Measurements from ENCODE around the gene ZNF319.

ZNF319 gene

DNA sequence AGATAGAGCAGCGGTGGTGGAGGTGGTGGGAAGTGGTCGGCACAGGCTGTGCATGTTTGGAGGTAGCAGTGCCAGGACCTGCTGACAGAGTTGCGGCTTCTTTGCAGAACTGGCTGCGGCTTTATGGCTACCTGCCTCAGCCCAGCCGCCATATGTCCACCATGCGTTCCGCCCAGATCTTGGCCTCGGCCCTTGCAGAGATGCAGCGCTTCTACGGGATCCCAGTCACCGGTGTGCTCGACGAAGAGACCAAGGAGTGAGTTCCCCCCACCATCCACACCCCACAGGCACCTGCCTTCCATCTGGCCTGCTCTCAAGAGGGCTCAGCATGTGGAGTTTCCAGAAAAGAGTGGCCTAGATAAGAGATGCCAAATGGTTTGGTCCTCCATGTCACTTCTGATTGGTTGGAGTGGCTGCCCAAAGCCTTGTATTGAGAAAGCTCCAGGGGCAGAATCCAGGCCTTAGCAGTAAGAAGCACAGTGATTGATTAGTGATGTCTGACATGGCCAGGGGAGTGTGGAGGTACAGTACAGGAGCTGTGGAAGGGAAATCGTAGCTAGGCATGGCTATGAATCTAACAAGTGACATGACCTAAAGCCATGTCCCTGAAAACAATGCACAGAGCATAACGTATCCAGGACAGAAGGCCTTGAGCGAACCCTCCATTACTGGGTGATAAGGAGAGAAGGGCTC, 37.0 kb upstream of the ZNF319 start:
- DNase-seq (ENCODE audit: insufficient read length, low spot score) (no peak), FAIRE-seq (no peak)

DNA sequence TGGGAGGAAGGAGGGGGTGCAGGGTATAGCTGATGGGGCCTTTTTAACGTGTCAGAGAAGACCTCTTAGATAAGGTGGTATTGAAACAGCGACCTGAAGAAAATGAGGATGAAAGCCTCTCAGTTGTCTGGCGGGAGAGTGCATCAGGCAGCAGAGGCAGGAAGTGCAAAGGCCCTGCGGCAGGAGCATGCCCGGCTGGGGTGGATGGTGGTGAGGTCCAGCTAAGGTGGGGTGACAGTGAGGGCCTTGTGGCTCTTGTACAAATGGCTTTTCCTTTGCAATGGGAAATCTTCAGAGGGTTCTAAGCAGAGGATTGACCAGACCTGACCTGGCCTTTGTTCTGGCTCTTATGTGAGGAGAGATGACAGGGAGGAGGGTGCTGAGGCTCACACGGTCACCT, 36.5 kb upstream of the ZNF319 start:
- FAIRE-seq (no peak), DNase-seq (ENCODE audit: insufficient read length, low spot score) (no peak)

DNA sequence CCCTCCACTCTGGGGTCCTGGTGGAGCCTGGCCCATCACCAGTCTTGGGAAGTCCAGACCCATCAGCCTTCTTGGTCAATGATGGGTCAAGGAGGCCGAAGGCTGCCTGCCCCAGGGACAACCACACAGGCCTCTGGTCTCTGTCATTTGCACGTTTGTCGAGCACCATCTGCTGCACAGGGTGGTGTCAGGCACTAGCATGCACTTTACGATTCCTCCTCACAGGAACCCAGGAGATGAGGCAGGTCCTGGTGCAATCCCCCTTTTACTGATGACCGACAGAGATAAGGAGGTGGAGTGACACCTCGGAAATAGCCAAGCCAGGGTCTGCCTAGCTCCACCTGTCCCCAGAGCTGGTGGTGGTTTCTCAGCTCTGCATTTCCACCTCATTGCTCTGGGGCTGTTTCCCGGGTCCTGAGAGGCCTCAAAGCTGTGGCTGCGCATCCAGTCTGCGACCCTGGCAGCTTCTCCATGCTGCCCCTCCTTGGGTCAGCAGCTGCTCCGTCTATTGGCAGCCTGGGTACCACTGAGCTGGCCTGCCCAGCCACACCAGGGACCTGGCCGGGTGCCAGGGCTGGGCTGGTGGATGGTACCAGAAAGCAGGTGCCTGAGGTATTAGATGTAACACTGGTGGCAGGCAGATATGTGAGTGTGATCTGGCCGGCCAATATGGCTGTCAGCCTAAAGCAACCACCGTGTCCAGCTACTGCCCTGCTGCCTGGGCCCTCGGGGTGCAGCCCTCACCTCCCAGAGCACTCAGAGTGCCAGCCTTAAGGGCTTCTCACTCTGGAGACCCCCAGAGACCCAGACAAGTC, 35.1 kb upstream of the ZNF319 start:
- DNase-seq (ENCODE audit: insufficient read length, low spot score) (no peak), FAIRE-seq (peak; percentile 46)

DNA sequence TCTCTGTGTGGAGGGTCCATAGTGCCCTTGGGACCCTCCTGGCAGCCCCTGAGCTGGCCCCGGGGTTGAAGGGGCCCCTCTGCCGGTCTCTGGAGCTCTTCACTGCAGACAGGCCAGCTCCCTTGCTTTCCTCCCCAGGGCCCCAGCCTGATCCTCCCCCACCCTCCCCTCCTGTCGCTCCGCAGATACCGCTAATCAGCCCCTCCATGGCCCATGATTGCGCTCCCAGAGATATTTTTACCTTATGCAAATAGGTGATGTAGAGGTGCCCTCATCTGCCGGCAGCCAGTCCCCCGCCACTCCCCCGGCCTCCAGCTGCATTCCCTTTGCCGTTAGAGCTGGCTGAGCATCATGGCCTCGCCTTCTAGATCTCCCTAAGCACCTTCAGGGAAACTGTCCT, 34.3 kb upstream of the ZNF319 start:
- DNase-seq (ENCODE audit: insufficient read length, low spot score), result no peak
- FAIRE-seq, result no peak

DNA sequence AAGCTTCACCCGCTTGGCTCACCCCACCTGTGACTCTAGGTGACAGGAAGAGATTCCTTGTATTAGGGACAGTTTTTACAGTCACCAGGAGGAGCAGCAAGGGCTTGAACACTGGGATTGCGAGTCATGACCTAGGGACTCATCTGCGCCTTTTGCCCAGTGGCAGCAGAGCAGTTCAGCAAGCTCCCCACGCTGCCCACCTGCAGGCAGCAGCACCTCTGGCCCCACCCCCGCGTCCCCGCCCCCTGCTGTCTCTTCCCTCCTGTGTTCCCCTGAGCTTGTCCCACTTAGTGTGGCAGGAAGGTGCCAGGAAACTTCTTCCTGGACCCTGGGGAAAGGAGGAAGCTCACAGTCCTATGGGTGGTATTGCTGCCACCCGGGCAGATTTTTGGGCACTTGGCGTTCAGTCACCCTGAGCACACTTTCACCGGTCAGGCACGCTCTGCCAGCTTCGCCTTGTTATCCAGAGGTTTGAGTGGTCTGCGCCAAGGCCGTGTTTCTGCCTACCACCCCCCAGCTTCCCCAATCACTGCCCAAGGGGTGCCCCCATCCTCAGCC, 33.7 kb upstream of the ZNF319 start:
- FAIRE-seq, result no peak
- no peak for DNase-seq (ENCODE audit: insufficient read length, low spot score)

DNA sequence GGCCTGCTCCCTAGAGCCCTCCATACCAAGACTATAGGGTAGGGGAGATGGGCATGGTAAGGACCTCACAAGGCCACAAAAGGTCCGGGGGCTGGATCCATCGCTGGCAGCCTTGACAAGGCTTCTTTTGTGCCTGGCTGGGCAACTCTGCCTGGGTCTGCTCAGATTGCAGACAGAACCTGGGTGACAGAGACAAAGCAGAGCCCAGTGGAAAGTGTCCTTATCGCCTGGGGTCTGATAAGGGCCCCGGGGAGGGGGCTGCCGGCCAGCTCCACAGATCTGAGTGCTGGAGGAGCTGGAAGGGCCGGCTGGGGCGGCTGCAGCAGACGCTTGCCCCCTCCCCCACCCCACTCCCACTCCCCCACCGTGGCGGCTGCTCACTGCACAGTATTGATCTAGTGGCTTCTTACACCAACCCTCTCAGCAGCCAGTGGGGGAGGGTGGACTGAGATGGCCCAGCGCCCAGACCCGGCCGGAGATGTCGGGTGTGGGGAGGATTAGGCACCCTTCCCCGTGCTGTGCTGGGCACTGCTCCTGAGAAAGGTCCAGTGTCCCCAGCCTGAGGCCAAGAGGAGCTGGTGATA, 32.3 kb upstream of the ZNF319 start:
- no peak for DNase-seq (ENCODE audit: insufficient read length, low spot score)

DNA sequence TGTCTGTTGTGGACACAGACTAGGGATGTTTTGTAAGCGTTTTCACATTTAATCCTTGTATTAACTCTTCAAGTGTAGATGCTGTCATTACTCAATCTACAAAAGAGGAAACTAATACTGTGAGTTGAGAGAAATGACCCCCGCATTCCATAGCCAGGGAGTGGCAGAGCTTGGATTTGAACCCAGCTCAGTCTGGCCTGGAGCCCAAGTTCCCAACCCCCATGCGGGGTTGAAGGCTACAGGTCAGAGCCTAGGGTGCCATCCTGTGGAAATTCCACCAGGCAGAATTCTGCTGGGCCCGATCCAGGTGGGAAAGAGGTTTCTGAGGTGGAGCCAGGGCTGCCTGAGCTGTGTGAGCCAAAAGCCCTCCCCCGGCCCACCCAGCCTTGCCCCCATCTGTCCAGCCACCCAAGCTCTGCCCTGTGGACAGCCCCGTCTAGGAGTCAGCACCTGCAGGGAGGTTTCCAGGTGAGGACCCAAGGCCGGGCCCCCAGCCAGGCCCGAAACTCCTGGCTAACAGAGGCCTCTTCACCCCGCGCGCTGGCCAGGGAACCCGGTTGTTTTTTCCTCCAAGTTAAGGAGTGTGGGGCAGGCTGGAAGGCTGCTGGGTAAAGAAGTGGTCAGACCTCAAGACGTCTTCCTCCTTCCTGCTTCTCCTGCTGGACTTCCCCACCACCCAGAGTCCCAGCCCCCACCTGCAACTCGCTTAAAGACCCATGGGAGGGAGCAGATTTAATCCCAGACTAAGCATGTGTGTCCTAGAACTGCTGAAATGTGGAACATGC, 30.7 kb upstream of the ZNF319 start:
- DNase-seq (ENCODE audit: insufficient read length, low spot score), result no peak

More for the DNA sequence above, 32.3 kb upstream of the ZNF319 start:
- FAIRE-seq, result no peak

DNA sequence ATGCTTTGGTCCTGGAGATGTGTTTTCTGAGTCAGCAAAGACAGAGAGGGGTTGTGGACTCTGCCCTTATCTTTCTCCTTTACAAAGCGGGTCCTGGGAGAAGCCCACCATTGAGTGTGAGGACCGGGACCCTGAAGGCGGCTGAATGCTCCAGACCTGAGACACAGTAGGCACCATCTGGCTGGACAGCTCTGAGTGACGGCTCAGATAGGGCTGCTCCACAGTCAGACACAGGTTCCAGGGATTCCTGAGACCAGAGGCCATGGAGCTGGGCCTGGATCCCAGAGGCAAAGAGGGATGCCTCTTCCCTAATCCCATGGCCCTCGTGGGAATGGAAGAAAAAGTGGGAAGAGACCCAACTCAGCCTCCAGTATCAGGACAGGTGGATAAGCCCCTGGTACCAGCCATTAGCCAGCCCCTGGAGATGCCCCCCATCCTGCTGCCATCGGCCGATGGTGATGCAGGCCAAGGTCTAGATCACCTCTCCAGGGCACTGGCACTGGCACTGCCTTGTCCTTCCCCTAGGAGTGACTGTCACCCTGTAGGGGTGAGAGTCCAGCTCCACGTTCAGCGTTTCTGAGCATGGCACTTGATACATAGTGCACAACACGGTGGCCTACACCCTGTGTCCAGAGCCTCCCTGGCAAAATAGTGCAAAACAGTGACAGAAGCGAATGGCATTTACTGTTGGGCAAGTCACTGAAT, 29.8 kb upstream of the ZNF319 start:
- FAIRE-seq, result no peak

More for the DNA sequence above, 30.7 kb upstream of the ZNF319 start:
- no peak for FAIRE-seq

DNA sequence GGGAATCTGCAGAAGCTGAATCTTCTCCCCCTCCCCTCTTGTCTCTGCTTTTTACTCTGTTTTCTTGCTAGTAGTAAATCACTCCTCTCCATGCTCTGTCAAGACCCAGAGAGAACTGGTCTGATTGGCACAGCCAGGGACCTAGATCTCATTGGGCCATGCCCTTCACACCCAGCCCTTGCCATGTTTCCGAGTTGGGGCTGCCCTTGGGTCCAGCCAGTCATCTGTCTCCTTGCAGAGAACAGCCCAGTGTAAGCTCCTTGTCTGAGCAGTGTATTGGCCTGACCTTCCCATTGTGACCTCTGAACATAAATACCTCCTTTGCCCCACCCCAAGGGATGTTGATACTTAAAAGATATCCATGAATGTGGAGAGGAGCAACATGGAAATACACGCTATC, 28.9 kb upstream of the ZNF319 start:
- FAIRE-seq (peak; percentile 54), DNase-seq (ENCODE audit: insufficient read length, low spot score) (no peak)

More for the DNA sequence above, 29.8 kb upstream of the ZNF319 start:
- no peak for DNase-seq (ENCODE audit: insufficient read length, low spot score)

DNA sequence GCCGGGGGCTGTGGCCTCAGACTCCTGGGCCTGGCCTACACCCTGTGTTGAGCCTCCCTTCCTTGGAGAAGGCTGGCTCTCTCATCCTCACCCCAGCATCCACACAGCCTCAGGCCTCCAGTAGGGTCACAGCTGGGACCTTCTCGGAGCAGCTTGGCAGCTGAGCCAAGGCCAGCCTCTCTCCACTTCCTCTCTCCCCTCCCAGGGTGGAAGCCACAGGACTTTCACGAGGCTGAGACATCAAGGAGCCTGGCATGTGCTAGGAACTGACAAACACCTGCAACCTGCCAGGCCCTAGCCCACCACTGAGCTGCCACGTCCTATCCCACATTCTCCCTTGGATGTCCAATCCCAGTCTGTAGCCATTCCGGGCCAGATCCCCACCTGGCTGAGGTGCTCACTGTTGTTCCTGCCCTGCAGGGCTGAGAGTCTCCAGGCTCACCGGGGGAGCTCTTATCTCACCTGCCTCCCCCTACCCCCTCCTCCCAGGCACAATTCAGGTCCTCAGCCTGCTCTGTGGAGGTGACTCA, 28.1 kb upstream of the ZNF319 start:
- FAIRE-seq, result peak; percentile 31
- DNase-seq (ENCODE audit: insufficient read length, low spot score), result no peak

DNA sequence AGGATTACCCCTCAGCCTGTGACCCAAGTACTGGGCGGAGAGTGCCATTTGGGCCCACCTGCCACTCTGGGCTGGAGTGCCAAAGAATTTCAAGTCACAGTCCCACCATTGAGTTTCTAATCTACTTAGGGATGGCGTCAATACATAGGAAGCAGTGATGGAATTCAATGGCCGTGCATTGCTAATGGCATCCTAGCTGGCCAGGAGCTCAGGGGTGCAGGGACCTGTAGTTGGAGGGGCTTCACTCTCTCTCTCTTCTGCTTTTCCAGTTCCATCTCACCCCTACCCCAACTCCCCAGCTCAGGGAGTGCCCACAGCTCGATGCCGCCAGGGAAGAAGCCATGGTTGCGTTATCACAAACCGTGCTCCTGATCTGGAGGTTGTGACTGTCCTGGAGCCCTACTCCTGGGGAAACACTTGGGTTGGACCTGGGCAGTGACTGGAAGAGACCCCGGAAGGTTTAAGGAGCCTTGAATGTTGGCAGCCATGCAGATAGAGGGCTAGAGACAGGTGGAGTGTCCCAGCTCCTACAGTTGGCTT, 27.5 kb upstream of the ZNF319 start:
- peak; percentile 66 for FAIRE-seq
- DNase-seq (ENCODE audit: insufficient read length, low spot score), result no peak

DNA sequence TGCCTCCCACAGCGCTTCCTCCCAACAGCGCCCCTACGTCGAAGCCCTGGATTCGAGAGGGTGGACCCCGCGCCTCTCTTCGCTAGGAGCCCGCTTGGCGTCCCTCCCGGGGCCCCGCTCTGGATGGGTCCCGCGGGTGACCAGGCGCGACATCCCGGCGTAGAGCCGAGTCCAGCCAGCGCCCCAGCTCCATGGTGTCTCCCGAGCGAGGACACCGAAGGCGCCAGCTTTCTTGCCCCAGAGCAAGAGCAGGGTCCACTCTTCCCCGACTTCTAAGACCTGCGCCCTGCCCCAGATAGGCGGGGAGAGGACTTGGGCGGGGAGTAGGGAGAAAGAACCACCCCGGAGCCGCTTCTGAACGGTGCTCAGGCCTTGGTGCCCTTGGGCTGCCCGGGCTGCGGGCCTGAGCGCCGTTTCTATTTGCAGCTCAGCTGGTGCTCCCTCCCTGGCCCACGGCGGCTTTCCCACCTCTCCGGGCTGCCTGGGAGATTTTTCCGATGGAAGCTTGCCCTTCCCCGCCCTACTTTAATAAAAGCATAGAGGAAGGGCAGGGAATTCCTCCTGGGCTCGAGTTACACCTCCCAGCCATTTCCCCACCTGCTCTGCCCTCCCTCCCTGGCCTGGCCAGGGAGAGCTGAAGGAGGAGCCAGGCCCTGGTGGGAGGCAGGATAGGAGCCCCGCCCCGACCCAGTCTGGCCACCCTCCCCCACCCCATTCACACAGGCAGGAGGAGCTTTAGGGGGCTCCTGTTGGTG, 26.9 kb upstream of the ZNF319 start:
- no peak for FAIRE-seq
- DNase-seq (ENCODE audit: insufficient read length, low spot score), result peak; percentile 72

DNA sequence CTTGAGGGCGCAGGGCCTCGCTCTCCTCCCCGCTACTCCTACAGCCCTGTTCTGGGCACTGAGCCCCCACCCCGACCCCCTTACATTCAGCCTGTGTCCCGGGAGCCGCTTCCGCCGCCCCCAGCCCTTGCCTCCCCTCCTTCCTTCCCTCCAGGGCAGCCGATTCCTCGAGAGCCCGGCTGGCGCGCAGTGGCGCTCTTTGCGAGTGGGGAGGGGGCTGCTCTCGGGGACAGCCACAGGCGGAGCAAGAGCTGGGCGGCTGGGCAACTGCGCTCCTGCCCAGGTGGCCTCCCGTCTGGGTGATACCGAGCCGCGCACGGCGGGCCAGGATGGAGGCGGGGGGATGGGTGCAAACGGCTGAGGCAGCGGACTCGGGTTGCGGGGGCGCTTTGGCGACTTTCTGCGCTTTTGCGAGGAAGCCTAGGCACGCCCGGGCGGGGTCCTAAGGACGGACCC, 26.3 kb upstream of the ZNF319 start:
- DNase-seq (ENCODE audit: insufficient read length, low spot score) (no peak), FAIRE-seq (no peak)

DNA sequence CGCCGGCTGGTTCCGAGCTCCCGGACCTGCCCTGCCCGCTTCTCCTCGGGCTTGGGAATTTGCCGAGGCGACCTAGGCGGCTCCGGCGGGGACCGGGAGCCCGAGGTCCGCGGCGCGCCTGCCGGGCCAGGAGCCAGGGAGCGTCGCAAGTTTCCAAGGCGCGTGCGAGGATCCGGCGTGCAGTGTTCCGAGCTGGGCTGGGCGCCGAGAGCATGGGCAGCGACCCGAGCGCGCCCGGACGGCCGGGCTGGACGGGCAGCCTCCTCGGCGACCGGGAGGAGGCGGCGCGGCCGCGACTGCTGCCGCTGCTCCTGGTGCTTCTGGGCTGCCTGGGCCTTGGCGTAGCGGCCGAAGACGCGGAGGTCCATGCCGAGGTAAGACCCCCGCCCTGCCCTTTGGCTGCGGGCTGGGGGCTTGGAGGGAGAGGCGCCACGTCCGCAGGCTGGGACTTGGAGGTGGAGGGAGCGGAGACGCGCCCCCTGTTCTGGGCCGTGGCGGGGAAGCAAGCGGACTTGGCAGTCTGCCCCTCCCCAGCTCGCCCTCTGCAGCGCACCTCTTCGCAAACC, 25.8 kb upstream of the ZNF319 start:
- peak; percentile 82 for FAIRE-seq
- peak; percentile 41 for DNase-seq (ENCODE audit: insufficient read length, low spot score)

DNA sequence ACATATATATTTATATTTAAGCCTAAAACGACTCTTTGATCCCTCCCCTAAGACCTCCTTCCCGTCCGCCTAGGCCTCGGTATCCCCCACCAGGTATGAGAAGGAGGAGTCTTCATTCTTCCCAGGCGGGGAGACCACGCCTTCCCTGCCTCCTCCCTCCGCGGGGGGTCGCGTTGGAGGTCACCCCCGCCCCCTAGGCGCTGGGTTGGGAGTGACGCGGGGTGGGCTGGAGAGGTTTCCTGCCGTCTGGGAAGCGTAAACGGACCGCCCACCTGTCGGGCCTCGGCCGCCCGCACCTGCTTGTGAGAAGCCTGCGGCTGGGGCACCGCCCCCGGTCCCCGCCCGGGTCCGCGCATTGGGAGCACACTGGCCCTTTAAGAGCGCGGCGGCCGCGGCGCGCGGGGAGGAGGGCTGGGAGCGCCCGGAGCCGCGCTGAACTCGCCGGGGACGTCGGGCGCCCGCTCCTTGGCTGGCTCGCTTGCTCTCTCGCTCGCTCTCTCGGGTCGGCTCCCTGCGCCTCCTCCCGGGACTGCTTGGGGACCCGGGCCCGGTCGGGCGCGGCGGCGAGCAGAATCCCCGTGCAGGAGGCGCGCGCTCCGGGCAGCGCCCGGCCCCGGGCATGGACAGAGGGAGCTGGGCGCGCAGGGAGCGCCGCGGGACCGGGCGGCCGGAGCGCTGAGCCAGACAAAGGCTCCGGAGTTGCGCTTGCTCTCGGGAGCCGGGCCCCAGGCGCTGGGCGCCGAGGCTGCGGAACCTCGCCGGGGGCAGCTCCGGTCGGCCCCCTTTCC, 25.1 kb upstream of the ZNF319 start, which contains the start of gene MMP15:
Gene MMP15, plus strand, starts transcription at position 404 of the 788 bp plus-strand sequence. CDS start 597 bp downstream, outside the sequence.
- peak; percentile 67 for DNase-seq (ENCODE audit: insufficient read length, low spot score)
- FAIRE-seq, result peak; percentile 79

DNA sequence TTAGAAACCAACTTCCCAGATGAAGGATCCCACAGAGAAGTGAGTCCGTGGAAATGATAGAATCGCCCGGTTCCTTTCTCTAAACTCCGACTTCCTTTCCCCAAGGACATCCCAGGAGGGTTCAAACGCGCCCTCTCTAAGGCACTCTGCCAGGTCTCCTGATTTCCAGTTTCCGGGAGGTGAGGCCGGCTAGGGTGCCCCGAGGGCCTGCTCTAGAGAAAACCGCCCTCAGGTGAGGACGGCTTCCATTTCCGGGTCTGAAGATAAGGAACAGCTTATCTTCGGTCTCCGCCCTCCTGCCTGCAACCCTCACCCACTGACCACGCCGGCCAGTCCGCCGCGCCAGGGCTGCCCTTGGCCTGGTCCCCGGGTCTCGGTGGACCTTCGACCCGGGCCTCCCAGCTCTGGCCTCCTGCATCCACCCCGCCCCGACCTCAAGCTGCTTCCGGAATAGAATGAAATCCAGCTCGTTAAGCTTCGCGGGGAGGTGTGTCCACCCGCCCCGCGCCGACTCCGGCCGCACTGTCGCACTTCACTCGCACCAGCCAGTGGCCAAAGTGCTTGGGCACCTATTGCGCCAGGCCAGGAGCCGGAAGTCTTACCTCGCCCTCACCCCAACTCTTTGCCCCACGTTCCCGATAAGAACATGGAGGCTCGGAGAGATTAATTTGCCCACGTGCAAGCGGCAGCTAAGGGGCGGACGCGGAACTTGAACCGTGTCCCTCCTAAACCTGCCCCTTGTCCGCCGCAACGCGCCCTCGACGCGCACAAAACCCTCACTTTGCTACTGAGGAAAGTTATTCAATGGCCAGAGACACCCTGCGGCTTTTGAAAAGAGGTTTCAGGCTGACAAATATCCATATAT, 24.2 kb upstream of the ZNF319 start:
- DNase-seq (ENCODE audit: insufficient read length, low spot score) (no peak), FAIRE-seq (peak; percentile 48)

All from HTR-8/SVneo (cell line).